HEK293 (cell line): ENCODE results near the gene BRPF1.

Experiments
- CTCF ChIA-PET: fragments of 350-600 bp; formaldehyde crosslinking; extraction: SDS; loops from one replicate; lab custom pipeline; 2021; ENCODE audit warnings: antibody characterized with exemption; lab: Yijun Ruan, JAX
- POLR2A ChIA-PET: fragments of 300-600 bp; formaldehyde crosslinking; extraction: SDS; loops from one replicate; lab custom pipeline; 2020; ENCODE audit warnings: antibody characterized with exemption, inconsistent platforms; lab: Yijun Ruan, JAX
- H3K27ac ChIP-seq: fragments of 200-500 bp; sonication (Bioruptor generic); 2 replicates; pipeline ENCODE4 v1.5.1; 2014; ENCODE audit warnings: low read depth, low read length, control low read depth, inconsistent platforms; ENCODE audit errors: extremely low read depth
- H3K36me3 ChIP-seq, 2 experiments: fragments of 200-500 bp in 1 of 2; sonication (Bioruptor generic) in 1 of 2; 1 replicate in 1 of 2; 2 replicates in 1 of 2; pipeline ENCODE4 v1.5.1; 2014 to 2017; ENCODE audit warnings: inconsistent platforms in 2 of 2, low read length in 2 of 2; ENCODE audit not compliant: control insufficient read depth in 2 of 2, insufficient read depth in 1 of 2
- H3K4me1 ChIP-seq: fragments of 200-500 bp; sonication (Bioruptor generic); 2 replicates; pipeline ENCODE4 v1.5.1; 2014; ENCODE audit warnings: mild to moderate bottlenecking, low read length, inconsistent platforms; ENCODE audit not compliant: control insufficient read depth, insufficient read depth
- H3K4me3 ChIP-seq: 2 replicates; pipeline ENCODE4 v1.5.1; 2011; ENCODE audit warnings: low read depth, mild to moderate bottlenecking, control low read depth, low read length, moderate library complexity
- H3K9me3 ChIP-seq: fragments of 200-500 bp; sonication (Bioruptor generic); 2 replicates; pipeline ENCODE4 v1.5.1; 2014; ENCODE audit warnings: low read depth, low read length, inconsistent platforms; ENCODE audit not compliant: control insufficient read depth, insufficient read depth
- BCL11A ChIP-seq: fragments of 450-650 bp; formaldehyde crosslinking; IDR thresholded peaks from 2 replicates; pipeline ENCODE4 v1.5.1; 2016; ENCODE audit warnings: low read depth, missing biosample characterization, missing genetic modification characterization
- INSM2 ChIP-seq: fragments of 450-650 bp; formaldehyde crosslinking; IDR thresholded peaks from 2 replicates; pipeline ENCODE4 v1.5.1; 2016; ENCODE audit warnings: missing biosample characterization, missing genetic modification characterization
- PATZ1 ChIP-seq: fragments of 450-650 bp; formaldehyde crosslinking; IDR thresholded peaks from 2 replicates; pipeline ENCODE4 v1.5.1; 2016; ENCODE audit warnings: missing biosample characterization, missing genetic modification characterization
- PRDM6 ChIP-seq: fragments of 450-650 bp; formaldehyde crosslinking; IDR thresholded peaks from 2 replicates; pipeline ENCODE4 v1.5.1; 2017; ENCODE audit warnings: missing biosample characterization, missing genetic modification characterization
- REPIN1 ChIP-seq: fragments of 450-650 bp; formaldehyde crosslinking; IDR thresholded peaks from 2 replicates; pipeline ENCODE4 v1.5.1; 2017; ENCODE audit warnings: missing biosample characterization, missing genetic modification characterization, low read depth
- ZBTB48 ChIP-seq: fragments of 450-650 bp; formaldehyde crosslinking; IDR thresholded peaks from 2 replicates; pipeline ENCODE4 v1.5.1; 2016; ENCODE audit warnings: missing biosample characterization, missing genetic modification characterization
- ZNF18 ChIP-seq: fragments of 450-650 bp; formaldehyde crosslinking; IDR thresholded peaks from 2 replicates; pipeline ENCODE4 v1.5.1; 2016; ENCODE audit warnings: missing biosample characterization, missing genetic modification characterization
- ZNF266 ChIP-seq: fragments of 450-650 bp; formaldehyde crosslinking; IDR thresholded peaks from 2 replicates; pipeline ENCODE4 v1.5.1; 2016; ENCODE audit warnings: missing biosample characterization, missing genetic modification characterization, low read depth
- ZNF280D ChIP-seq: fragments of 450-650 bp; formaldehyde crosslinking; IDR thresholded peaks from 2 replicates; pipeline ENCODE4 v1.5.1; 2016; ENCODE audit warnings: missing biosample characterization, missing genetic modification characterization
- ZNF324 ChIP-seq: fragments of 450-650 bp; formaldehyde crosslinking; IDR thresholded peaks from 2 replicates; pipeline ENCODE4 v1.5.1; 2016; ENCODE audit warnings: missing biosample characterization, missing genetic modification characterization
- ZNF404 ChIP-seq: fragments of 450-650 bp; formaldehyde crosslinking; IDR thresholded peaks from 2 replicates; pipeline ENCODE4 v1.5.1; 2017; ENCODE audit warnings: missing biosample characterization, missing genetic modification characterization
- ZNF510 ChIP-seq: fragments of 450-650 bp; formaldehyde crosslinking; IDR thresholded peaks from 2 replicates; pipeline ENCODE4 v1.5.1; 2018; ENCODE audit warnings: mild to moderate bottlenecking, missing genetic modification characterization, missing biosample characterization; ENCODE audit not compliant: insufficient replicate concordance
- ZNF521 ChIP-seq: fragments of 450-650 bp; formaldehyde crosslinking; IDR thresholded peaks from 2 replicates; pipeline ENCODE4 v1.5.1; 2017; ENCODE audit warnings: missing biosample characterization, mild to moderate bottlenecking, missing genetic modification characterization
- ZNF549 ChIP-seq: fragments of 450-650 bp; IDR thresholded peaks from 2 replicates; pipeline ENCODE4 v1.5.1; 2018; ENCODE audit warnings: missing biosample characterization, missing genetic modification characterization, mild to moderate bottlenecking, inconsistent platforms, moderate library complexity
- ZNF560 ChIP-seq: fragments of 450-650 bp; formaldehyde crosslinking; IDR thresholded peaks from 2 replicates; pipeline ENCODE4 v1.5.1; 2017; ENCODE audit warnings: missing biosample characterization, missing genetic modification characterization, borderline replicate concordance
- ZNF629 ChIP-seq: fragments of 450-650 bp; formaldehyde crosslinking; IDR thresholded peaks from 2 replicates; pipeline ENCODE4 v1.5.1; 2017; ENCODE audit warnings: missing biosample characterization, missing genetic modification characterization
- ZNF660 ChIP-seq: fragments of 450-650 bp; IDR thresholded peaks from 2 replicates; pipeline ENCODE4 v1.5.1; 2018; ENCODE audit warnings: missing biosample characterization, mild to moderate bottlenecking, missing genetic modification characterization
- ZNF677 ChIP-seq: fragments of 450-650 bp; IDR thresholded peaks from 2 replicates; pipeline ENCODE4 v1.5.0; 2018; ENCODE audit warnings: missing biosample characterization, mild to moderate bottlenecking, missing genetic modification characterization, moderate library complexity
- ZSCAN18 ChIP-seq: fragments of 450-650 bp; formaldehyde crosslinking; IDR thresholded peaks from 2 replicates; pipeline ENCODE4 v1.5.1; 2016; ENCODE audit warnings: missing biosample characterization, missing genetic modification characterization

The BRPF1 gene

GRCh38 chr3:9749296-9749644 is 17.7 kb downstream of the BRPF1 start:
- CTCF ChIA-PET, result interaction anchor here (1.1 to 2.2 kb wide), 4 partner anchors 19 to 246 kb away, joined by 3 to 7 read pairs (median 4); no protein-coding TSS in a partner anchor
- TF ChIP-seq REPIN1 (tag by site-specific recombination) (0 out of 2 replicates have a peak, but pooled peaks have one; percentile 49), ZNF324 (tag by site-specific recombination) (0 out of 2 replicates have a peak, but pooled peaks have one; percentile 14), ZBTB48 (tag by site-specific recombination) (0 out of 2 replicates have a peak, but pooled peaks have one; percentile 20), ZNF266 (tag by site-specific recombination) (no peak)
- POLR2A ChIA-PET, result interaction anchor here (0.8 to 2.7 kb wide), 12 partner anchors 10 to 353 kb away, joined by 3 to 47 read pairs (median 8); partner anchors contain the start of genes ARPC4, BRPF1, CAMK1 and MTMR14
- Histone ChIP-seq H3K36me3 (peaks cover 0 to 74% of the 10 kb centered on the region in 2 experiments; a peak in 2 of 3 replicates), H3K9me3 (no peaks in the 10 kb centered on the region), H3K4me1 (0 out of 2 replicates have a peak, but pooled peaks cover 2% of the 10 kb centered on the region), H3K27ac (peak overlapping the region; percentile 66), H3K4me3 (peak overlapping the region; percentile 59)

GRCh38 chr3:9749645-9750555 is 18.4 kb downstream of the BRPF1 start, which contains the start of gene OGG1:
TSS of gene OGG1 (plus strand) at chr3:9749952. CDS start at chr3:9750287, 335 bp downstream.
- POLR2A ChIA-PET, result interaction anchor here (0.8 to 2.7 kb wide), 12 partner anchors 9 to 353 kb away, joined by 3 to 47 read pairs (median 8); partner anchors contain the start of genes ARPC4, BRPF1, CAMK1 and MTMR14
- Histone ChIP-seq H3K27ac (peak within 1 kb of the TSS; percentile 66), H3K36me3 (peaks cover 0 to 73% of the 10 kb centered on the region in 2 experiments; a peak in 2 of 3 replicates), H3K4me3 (peak within 1 kb of the TSS; percentile 70), H3K4me1 (0 out of 2 replicates have a peak, but pooled peaks cover 2% of the 10 kb centered on the region), H3K9me3 (no peaks in the 10 kb centered on the region)
- CTCF ChIA-PET, result interaction anchor here (0.7 to 2.2 kb wide), 6 partner anchors 20 to 246 kb away, joined by 3 to 7 read pairs (median 4); no protein-coding TSS in a partner anchor
- TF ChIP-seq ZNF18 (tag by site-specific recombination), result no peak
- TF ChIP-seq ZNF521 (tag by site-specific recombination), result no peak
- peak; percentile 71 for TF ChIP-seq ZNF629 (tag by site-specific recombination)
- no peak for TF ChIP-seq PRDM6 (tag by site-specific recombination)
- no peak for TF ChIP-seq ZNF549 (tag by site-specific recombination)
- peak; percentile 97 for TF ChIP-seq PATZ1 (tag by site-specific recombination)
- TF ChIP-seq BCL11A (tag by site-specific recombination), result no peak
- TF ChIP-seq ZNF560 (tag by site-specific recombination), result no peak
- TF ChIP-seq INSM2 (tag by site-specific recombination), result peak; percentile 32; the same call in 1 of the 2 replicates
- TF ChIP-seq ZSCAN18 (tag by site-specific recombination), result no peak
- TF ChIP-seq ZNF660 (tag by site-specific recombination), result no peak; the same call in 1 of the 2 replicates
- no peak for TF ChIP-seq ZNF677 (tag by site-specific recombination)
- TF ChIP-seq ZNF404 (tag by site-specific recombination), result no peak
- TF ChIP-seq ZNF280D (tag by site-specific recombination), result no peak
- no peak for TF ChIP-seq ZNF510 (tag by site-specific recombination)
